Measurements from ENCODE around the gene RBPJL.
"Not testable (repeated sequence)": the region's sequence is repeated elsewhere in the genome, so short reads cannot be mapped to it uniquely, and the experiment has no call there.

Gene RBPJL

DNA sequence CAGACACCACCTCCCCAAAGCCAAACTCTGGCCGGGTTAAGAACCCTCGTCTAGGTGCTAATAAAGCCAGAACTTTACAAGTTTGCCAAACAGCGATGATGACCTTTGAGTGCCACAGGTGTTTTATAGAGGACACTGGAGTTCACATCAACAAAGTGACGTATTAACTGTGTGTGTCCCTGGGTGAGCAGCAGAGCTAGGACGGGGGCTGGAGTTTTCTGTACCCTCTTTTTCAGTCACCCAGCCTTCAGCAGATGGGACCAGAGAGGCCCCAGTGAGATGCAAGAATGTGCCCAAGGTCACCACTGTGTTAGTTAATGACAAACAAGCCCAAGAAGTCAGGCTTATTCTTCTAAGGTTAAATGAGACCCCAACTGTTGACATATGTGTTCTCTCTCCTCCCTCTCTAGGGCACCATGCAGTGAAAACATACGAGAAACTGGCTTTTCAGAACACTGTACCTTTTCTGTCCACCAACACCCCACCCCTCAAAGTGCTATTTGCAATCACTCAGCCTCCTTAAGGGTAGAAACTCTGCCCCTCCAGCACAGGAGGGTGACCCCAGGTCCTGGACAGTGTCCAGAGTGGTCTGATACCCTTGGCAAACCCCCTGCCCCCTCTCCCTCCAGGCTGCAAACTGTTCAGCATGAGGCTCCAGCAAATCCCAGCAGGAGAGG, 36.4 kb downstream of the RBPJL start:
- peak; percentile 49 for DNase-seq

DNA sequence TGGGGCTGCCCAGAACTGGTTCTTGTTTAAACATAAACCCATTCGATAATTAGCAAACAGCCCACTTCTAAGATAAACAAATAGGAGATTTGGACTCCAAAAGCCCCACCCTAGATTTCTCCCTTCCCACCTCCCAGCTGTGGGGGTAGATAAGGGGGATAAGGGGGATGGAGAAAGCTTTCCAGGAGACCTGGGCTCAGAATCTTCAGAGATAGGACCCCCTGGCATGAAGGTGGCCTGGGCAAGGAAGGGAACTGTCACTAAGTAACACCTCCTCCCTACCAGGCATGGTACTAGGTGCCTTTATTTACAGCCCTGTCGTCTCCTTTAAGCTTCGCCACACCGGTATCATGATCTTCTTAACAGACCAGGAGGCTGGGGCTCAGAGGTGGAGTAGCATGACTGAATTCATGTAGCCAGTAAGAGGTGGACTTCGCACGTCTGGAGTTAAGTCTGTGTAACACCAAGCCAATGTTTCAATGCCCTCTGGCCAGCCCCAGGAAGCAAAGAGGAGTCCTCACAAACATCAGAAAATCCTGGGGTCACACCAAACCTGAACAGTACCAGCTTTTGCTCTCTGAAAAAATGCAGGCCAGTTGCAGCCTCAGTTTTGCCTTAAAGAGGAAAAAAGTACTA, 37.0 kb downstream of the RBPJL start:
- peak; percentile 75 for DNase-seq

- no peak for DNase-seq
Measured at GRCh38 chr20:45344168-45344860, 37.7 kb downstream of the RBPJL start.

GRCh38 chr20:45345104-45345936, 38.7 kb downstream of the RBPJL start:
- DNase-seq, result peak; percentile 71

- DNase-seq, result no peak
Measured at GRCh38 chr20:45346291-45346718, 39.7 kb downstream of the RBPJL start.

DNA sequence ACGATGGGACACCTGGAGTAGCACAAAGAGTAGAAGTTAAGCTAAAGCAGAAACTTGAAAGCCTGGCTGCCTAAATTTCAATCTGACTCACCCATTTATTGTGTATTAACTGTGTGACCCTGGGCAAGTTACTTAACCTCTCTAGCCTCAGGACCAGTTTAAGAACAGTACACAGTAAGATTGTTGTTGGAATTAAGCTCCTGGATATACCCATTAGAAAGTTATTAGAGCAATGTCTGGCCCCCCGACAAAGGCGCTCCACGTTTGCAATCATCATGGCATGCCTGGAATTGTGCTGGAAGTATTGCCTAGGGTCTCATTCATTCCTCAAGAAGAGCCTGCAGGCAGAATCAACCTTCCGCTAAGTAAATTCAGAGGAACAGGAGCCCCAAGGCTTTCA, 40.2 kb downstream of the RBPJL start:
- DNase-seq, result no peak

DNA sequence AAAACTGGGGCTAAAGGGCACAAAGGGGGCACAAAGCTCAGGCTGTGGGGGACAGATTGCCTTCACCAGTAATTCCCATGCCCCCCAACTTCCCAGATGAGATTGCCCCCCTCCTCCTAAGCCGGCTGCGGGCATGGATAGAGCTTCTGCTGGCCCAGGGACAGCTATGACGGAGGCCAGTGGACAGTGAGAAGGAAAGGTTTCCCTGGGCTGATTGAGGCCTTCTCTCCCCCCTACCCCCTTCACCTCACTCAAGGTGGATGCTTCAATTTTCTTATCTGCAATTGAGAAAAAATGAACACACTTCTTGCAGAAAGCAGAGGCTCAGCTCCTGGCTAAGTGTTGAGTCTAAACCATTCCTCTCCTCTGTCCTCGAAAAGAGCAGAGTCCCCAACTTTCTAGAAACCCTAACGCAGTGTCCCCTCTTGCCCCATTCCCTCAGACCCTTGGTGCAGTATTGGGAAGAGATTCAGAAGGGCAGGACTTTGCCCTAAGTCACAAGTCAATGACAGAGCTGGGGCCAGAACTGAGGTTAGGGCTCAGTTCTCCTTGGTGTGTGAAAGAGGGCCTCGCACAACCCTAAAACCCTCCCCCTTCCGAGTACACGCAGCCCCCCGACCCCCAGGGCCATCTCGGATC, 40.8 kb downstream of the RBPJL start:
- DNase-seq, result no peak

DNA sequence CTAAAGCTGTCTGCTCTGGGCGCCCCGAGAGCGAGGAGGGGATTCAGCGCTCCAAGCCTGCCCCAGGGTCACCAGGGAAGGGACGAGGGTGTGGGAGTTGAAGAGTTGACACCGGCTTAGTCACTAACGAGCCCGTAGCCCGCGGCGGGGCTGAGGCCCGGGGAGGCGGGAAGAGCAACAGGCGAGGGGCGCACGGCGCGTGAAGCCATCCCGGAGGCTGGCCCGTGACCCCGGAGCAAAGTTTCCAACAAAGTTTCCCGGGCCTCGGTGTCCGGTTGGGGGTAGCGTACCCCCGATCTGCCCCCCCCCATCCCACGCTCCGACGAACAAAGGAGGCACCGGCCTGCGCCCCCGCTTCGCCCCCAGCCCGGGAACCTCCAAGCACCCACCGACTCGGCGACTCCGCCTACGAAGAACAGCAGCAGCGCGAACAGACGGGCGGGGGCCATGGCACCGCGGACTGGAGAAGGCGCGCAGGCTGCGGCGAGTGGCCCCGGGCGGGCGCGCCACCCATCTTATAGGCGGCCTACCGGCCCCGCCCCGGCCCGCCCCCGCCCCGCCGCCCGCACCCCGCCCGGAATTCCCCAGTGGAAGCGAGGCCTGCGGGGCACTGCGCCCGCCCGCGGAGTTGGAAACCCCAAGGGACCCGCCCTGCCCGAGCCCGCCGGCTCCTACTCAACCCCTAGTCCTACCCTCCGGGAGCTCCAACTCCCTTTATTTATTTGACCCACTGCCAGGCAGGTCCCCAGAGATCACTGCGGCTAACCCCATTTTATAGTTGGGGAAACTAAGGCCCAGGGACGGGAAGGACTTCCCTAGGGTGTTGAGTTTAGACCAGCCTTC, 41.5 kb downstream of the RBPJL start, which contains the start of gene SDC4:
Gene SDC4, minus strand, starts transcription at position 489 of the 843 bp plus-strand sequence. Its CDS starts 40 bp downstream, at position 449.
- peak; percentile 46 for DNase-seq

GRCh38 chr20:45350217-45350616, 43.6 kb downstream of the RBPJL start:
- no peak for DNase-seq

GRCh38 chr20:45350795-45351194, 44.2 kb downstream of the RBPJL start:
- DNase-seq, result not testable (repeated sequence)

DNA sequence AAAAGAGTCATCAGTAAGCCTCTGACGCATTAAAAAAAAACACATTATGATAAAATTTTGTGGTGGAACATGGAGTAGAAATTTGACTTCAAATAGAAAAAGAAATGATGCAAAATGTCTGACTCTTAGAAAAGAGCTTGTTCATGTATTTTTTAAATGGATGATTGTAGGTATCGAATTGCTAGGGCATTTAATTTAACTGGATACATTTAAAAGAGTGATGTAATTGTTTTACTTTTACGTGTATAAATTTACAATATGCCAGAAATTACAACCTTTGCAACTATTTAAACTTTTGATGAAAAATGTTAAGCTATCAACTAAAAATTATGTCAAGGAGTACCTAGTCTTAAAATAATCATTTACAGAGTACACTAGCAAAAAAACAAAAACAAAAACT, 46.1 kb downstream of the RBPJL start:
- DNase-seq, result no peak

DNA sequence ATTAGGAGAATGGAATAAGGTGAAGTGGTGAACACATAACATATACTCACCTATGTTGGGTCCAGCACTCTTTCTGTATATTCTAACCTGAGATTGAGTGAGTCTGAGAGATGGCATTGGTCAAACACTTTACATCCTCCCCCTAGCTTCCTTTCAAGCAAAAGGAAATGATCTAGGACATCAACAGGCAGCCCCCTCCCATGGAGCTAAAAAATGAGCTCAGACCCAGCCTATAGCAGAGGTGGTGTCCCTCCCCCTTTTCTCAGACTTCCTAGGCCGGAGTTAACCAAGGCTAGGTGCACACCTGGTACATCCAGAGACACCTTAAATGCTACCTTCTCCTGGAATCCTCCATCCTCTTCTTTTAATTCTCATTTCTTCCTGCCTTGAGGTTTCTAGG, 47.1 kb downstream of the RBPJL start:
- no peak for DNase-seq

DNA sequence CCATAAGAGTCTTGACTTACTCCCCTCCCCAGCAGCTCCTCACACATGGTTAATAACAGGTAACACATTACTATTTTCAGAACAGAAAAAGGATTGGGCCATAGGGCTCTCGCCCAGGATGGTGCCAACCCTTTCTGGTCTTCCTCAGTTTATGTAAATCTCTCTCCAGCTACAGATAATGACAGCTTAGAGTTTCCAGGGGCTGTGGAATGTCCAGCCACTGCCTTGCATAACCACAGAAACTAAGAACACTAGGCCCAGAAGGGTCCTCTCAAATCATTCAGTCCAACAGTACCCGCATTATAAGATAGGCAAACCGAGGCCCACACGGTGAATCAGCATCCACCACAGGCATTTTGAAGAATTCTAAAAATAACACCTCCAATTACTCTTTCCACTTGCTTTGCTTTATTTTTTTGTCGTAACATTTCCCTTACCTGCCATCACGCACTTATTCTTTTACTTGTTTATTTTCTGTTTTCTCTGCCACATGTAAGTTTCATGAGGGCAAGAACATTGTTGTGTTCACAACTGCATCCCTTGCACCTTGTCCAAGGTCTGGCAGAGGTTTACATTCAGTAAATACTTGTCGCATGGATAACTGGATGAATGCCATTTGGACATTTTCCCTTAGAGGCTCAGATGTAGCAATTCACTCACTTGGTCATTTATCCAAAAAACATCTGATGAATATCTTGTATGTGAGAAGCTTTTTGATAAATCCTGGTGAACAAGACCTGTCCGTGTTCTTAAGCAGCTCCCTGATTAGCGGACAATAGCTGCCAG, 48.0 kb downstream of the RBPJL start:
- DNase-seq, result no peak

DNA sequence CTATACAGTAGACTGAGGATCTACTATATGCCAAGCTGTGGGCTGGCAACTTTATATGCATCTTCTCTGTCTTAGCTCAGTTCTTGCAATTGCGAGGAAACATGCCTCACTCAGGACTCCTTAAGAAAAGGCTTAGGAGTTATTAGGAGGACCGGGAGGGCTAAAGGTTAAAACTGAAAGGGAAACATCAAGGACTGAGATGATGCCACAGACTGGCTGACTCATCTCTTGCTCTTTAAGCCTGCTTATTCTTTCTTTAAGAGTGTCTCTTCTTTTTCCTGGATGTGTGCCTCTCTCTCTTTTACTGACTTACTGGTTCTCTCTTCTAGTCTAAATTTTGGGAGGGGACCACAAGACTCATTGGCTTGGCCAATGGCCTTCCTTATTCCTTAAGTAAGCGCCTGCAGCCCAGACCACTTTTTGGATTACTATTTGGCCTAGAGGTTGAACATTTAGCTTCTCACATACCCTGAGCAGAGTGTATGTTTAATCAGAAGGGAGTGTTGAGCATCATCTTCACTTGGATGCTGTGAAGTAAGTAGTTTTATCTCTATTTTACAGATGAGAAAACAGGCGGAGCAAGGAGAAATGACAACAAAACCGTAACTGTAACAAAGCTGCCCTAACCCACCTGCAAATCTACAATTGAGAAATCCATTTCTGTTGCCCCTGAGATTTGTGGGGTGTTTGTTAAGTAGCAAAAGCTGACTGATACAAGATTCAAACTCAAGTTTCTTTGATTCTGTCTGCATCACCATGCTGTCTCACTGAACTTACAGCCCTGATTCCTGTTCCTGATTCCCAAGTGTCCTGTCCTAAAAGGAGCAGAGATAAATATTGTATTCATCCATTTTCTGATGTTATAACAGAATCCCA, 48.8 kb downstream of the RBPJL start:
- DNase-seq, result no peak

- DNase-seq, result peak; percentile 14
Measured at GRCh38 chr20:45358282-45359068, 51.8 kb downstream of the RBPJL start.

DNA sequence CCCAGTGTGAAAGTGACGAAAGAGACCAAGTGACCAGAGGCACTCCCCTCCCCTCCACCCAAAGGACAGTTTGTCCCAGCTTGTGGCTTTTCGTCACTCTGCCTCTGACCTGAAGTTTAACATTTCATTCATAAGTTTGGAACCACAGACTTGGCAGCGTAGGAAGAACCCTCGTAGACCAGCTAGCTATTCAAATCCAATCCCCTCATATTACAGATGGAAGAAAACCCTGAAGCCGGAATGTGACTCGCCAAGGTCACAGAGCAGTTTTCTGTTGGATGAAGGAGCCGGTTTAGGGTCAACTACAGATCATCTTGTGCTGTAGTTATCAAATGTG, 52.4 kb downstream of the RBPJL start:
- DNase-seq, result no peak

DNA sequence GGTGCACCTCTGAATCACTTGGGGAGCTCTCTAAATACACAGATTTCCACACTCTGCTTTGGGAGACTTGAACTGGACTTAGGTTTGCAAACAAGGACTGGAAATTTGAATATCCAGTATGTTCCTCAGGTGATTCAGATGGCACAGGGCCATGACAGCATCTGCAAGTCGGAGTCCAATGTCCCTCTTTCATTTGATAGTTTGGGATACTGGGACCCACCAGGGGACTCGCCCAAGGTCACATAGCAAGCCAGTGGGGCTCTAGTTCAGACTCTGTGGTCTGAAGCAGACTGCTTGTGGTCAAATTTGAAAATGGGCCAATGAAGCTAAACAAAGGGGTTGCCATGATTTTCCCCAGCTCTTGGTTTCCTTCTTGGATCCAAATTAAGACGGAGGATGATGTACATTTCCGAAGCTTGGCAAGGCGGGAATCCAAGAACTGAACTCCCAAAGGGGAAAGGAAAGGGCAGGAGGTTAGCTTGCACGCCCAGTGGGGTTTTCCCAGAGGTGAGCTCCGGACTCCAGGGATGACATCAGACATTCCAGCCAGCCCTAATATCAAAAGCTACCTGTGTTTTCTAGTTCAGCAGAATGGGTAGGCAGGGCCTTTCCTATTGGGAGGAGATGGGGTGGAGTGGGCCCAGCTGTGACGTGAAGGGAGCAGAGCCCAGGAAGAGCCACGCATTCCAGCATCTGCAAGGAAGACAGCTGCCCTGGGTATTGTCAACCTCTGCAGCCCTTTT, 52.9 kb downstream of the RBPJL start:
- DNase-seq, result no peak

- no peak for DNase-seq
Measured at GRCh38 chr20:45361793-45362192, 55.2 kb downstream of the RBPJL start.
